ENCODE results near the gene CALB2. TPM values are rescaled to one million over a fixed set of nuclear protein-coding genes. Genes with fewer than 3 reads are reported as not detected.

The CALB2 gene
- total RNA-seq, 1 experiment from 2014 or later, result 0.85 TPM

GRCh38 chr16:71426069-71426879 lies 67.8 kb downstream of the CALB2 start:
- no peak overlapping the region for H2BK20ac ChIP-seq (ENCODE audit: low read depth, low read length, poor library complexity, severe bottlenecking)
- no peak overlapping the region for H2BK120ac ChIP-seq (ENCODE audit: low read depth, low read length, poor library complexity, severe bottlenecking)
- H4K20me1 ChIP-seq (ENCODE audit: control insufficient read depth, insufficient read depth, insufficient read length), result no peaks in the 10 kb centered on the region
- peak overlapping the region; percentile 25 for H3K4me2 ChIP-seq (ENCODE audit: insufficient read depth, insufficient read length, low read length)
- H3K56ac ChIP-seq (ENCODE audit: insufficient read length, low read depth, low read length), result no peak overlapping the region
- peaks cover 15 to 19% of the 10 kb centered on the region in 2 experiments for H3K4me1 Mint-ChIP-seq
- peak overlapping the region; percentile 34 for H3K18ac ChIP-seq (ENCODE audit: insufficient read length, low read depth, low read length)
- peaks cover 58% of the 10 kb centered on the region for H3K27me3 Mint-ChIP-seq (ENCODE audit: low read depth)
- no peak overlapping the region for H2AK5ac ChIP-seq (ENCODE audit: insufficient read length, low read length)
- peaks cover 0 to 2% (median 0%) of the 10 kb centered on the region in 3 experiments; a peak in 1 of 7 replicates for H3K36me3 Mint-ChIP-seq (ENCODE audit: insufficient read depth in 1 of 3, low read depth in 3 of 3)
- H2AFZ ChIP-seq (ENCODE audit: low read length), result no peak overlapping the region
- no peaks in the 10 kb centered on the region for H3K79me2 ChIP-seq (ENCODE audit: insufficient read depth, low read length)
- H3K23ac ChIP-seq (ENCODE audit: insufficient read length, low read depth, low read length), result no peak overlapping the region
- H3K9me3 Mint-ChIP-seq, result peaks cover 0 to 4% of the 10 kb centered on the region in 2 experiments; a peak in 2 of 5 replicates
- no peaks in the 10 kb centered on the region for H3K27me3 ChIP-seq (ENCODE audit: insufficient read depth, low read length)
- H4K8ac ChIP-seq (replicated peaks; ENCODE audit: insufficient read length, low read depth, low read length), result no peak overlapping the region
- WGBS (ENCODE audit: extremely low coverage, insufficient read length, low lambda C conversion rate), result no CpG with 5 or more reads among the region's 48 CpGs
- H2BK5ac ChIP-seq (ENCODE audit: insufficient read length, low read length), result no peak overlapping the region
- no peaks in the 10 kb centered on the region for H3K9me3 ChIP-seq (ENCODE audit: control insufficient read depth, low read depth, low read length)
- H3K27ac Mint-ChIP-seq, result no peak overlapping the region; a peak in 2 of 7 replicates
- no peaks in the 10 kb centered on the region for H3K79me1 ChIP-seq (ENCODE audit: insufficient read depth, low read depth, low read length, poor library complexity, severe bottlenecking)
- peak overlapping the region; percentile 82 to 90 for H3K4me3 Mint-ChIP-seq
- H3K14ac ChIP-seq (ENCODE audit: insufficient read depth, low read length), result peak overlapping the region; percentile 81; the same call in 1 of the 2 replicates
- DNase-seq, result peak; percentile 95
- H3T11ph ChIP-seq (ENCODE audit: low read length), result no peak overlapping the region
- no peak for TF ChIP-seq CTCF (conservative IDR thresholded peaks at IDR 0.05)
- H2BK15ac ChIP-seq (ENCODE audit: low read depth, low read length), result no peak overlapping the region
- H3K4ac ChIP-seq (ENCODE audit: low read depth, low read length), result no peak overlapping the region
- H3K23me2 ChIP-seq (ENCODE audit: insufficient read length, low read depth, low read length, poor library complexity, severe bottlenecking), result no peaks in the 10 kb centered on the region
- H2BK12ac ChIP-seq (ENCODE audit: insufficient read length, low read depth, low read length), result no peak overlapping the region
- H3K27ac ChIP-seq (ENCODE audit: insufficient read length, low read depth, low read length), result no peak overlapping the region
- H4K91ac ChIP-seq (ENCODE audit: insufficient read length, low read depth, low read length), result no peak overlapping the region
- no peak overlapping the region for H3K9ac ChIP-seq (ENCODE audit: extremely low read depth, insufficient read length, low read length)
- H3K4me1 ChIP-seq (ENCODE audit: insufficient read depth, low read length), result no peaks in the 10 kb centered on the region
- H4K5ac ChIP-seq (ENCODE audit: insufficient read length, low read depth, low read length), result no peak overlapping the region
